PFSK-1 (cell line): ENCODE measurements around the gene PXDN.

Experiments
- FOXP2 ChIP-seq: optimal IDR thresholded peaks from 2 replicates; pipeline ENCODE3; 2011; ENCODE audit warnings: borderline replicate concordance, control low read depth, inconsistent platforms; ENCODE audit not compliant: insufficient read depth; ENCODE audit errors: extremely low read length, extremely low read depth
- POLR2AphosphoS5 ChIP-seq: IDR thresholded peaks from 2 replicates; pipeline ENCODE4 v1.6.1; 2012; ENCODE audit warnings: low read depth, mild to moderate bottlenecking, control low read depth, low read length, moderate library complexity
- SIN3A ChIP-seq: IDR thresholded peaks from 2 replicates; pipeline ENCODE4 v1.6.1; 2012; ENCODE audit warnings: mild to moderate bottlenecking, low read length, moderate library complexity, borderline replicate concordance; ENCODE audit not compliant: insufficient read depth
- TAF1 ChIP-seq: IDR thresholded peaks from 2 replicates; pipeline ENCODE4 v1.6.1; 2012; ENCODE audit warnings: low read length, control low read depth, borderline replicate concordance; ENCODE audit not compliant: insufficient read depth
- TF ChIP-seq, protein P1 (sequence below), 2 experiments: IDR thresholded peaks; 2 replicates each; pipeline versions ENCODE4 v1.6.1 to v1.8.0; 2011 to 2012; ENCODE audit warnings: low read depth in 2 of 2, low read length in 2 of 2, control low read depth in 1 of 2, inconsistent platforms in 1 of 2, mild to moderate bottlenecking in 1 of 2, moderate library complexity in 1 of 2; ENCODE audit not compliant: insufficient read depth in 1 of 2

The PXDN gene

GRCh38 chr2:1721706-1722646, 22.3 kb downstream of the PXDN start:
- peak; percentile 60; the same call in 1 of the 2 replicates for TF ChIP-seq POLR2AphosphoS5
- TF ChIP-seq, protein P1, sequence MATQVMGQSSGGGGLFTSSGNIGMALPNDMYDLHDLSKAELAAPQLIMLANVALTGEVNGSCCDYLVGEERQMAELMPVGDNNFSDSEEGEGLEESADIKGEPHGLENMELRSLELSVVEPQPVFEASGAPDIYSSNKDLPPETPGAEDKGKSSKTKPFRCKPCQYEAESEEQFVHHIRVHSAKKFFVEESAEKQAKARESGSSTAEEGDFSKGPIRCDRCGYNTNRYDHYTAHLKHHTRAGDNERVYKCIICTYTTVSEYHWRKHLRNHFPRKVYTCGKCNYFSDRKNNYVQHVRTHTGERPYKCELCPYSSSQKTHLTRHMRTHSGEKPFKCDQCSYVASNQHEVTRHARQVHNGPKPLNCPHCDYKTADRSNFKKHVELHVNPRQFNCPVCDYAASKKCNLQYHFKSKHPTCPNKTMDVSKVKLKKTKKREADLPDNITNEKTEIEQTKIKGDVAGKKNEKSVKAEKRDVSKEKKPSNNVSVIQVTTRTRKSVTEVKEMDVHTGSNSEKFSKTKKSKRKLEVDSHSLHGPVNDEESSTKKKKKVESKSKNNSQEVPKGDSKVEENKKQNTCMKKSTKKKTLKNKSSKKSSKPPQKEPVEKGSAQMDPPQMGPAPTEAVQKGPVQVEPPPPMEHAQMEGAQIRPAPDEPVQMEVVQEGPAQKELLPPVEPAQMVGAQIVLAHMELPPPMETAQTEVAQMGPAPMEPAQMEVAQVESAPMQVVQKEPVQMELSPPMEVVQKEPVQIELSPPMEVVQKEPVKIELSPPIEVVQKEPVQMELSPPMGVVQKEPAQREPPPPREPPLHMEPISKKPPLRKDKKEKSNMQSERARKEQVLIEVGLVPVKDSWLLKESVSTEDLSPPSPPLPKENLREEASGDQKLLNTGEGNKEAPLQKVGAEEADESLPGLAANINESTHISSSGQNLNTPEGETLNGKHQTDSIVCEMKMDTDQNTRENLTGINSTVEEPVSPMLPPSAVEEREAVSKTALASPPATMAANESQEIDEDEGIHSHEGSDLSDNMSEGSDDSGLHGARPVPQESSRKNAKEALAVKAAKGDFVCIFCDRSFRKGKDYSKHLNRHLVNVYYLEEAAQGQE (IDR thresholded peaks at IDR 0.05; ENCODE audit: insufficient read depth in 1 of 2, low read depth in 2 of 2, low read length in 2 of 2): no peak

DNA sequence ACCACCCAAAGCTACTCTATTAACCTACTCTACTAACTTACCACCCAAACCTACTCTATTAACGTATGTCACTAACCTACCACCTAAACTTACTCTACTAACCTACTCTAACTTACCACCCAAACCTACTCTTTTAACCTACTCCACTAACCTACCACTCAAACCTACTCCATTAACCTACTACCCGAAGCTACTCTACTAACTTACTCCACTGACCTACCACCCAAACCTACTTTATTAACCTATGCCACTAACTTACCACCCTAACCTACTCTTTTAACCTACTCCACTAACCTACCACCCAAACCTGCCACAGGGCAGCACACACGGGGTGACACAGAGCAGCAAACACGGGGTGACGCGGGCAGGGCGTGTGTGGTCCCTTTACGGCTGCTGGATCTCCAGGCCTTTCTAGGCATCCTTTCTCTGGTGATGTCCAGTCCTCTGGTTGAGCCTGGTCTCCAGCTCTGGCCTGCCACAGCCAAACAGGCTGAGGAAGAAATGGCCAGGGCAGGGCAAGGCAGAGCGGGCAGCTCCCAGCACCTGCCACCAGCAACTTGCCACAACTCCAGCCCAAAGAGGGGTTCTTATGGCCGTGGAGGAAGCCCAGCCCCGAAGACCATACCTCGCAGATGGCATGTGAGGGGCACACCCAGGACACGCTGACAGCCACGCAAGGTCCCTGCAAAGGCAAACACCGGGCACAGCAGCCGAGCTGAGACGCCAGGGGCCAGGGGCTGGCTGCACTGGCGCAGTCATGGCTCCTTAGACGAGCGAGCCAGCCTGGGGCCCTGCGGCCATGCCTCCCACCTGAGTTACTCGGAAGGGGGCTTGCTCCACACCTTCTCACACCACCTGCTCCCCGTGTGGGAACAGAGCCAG, 25.7 kb downstream of the PXDN start:
- TF ChIP-seq POLR2AphosphoS5 (peak; percentile 15; the same call in 1 of the 2 replicates), SIN3A (no peak), FOXP2 (no peak)

- no peak for TF ChIP-seq SIN3A
- no peak for TF ChIP-seq FOXP2
- TF ChIP-seq, protein P1 (IDR thresholded peaks at IDR 0.05; ENCODE audit: insufficient read depth in 1 of 2, low read depth in 2 of 2, low read length in 2 of 2): no peak
- no peak for TF ChIP-seq POLR2AphosphoS5
- TF ChIP-seq TAF1: no peak
Measured at GRCh38 chr2:1717113-1717512, 27.2 kb downstream of the PXDN start.

- TF ChIP-seq FOXP2 (no peak), TAF1 (no peak), SIN3A (no peak), POLR2AphosphoS5 (no peak; the same call in 1 of the 2 replicates)
- TF ChIP-seq, protein P1 (IDR thresholded peaks at IDR 0.05; ENCODE audit: insufficient read depth in 1 of 2, low read depth in 2 of 2, low read length in 2 of 2): no peak
Measured at GRCh38 chr2:1716441-1716840, 27.9 kb downstream of the PXDN start.

DNA sequence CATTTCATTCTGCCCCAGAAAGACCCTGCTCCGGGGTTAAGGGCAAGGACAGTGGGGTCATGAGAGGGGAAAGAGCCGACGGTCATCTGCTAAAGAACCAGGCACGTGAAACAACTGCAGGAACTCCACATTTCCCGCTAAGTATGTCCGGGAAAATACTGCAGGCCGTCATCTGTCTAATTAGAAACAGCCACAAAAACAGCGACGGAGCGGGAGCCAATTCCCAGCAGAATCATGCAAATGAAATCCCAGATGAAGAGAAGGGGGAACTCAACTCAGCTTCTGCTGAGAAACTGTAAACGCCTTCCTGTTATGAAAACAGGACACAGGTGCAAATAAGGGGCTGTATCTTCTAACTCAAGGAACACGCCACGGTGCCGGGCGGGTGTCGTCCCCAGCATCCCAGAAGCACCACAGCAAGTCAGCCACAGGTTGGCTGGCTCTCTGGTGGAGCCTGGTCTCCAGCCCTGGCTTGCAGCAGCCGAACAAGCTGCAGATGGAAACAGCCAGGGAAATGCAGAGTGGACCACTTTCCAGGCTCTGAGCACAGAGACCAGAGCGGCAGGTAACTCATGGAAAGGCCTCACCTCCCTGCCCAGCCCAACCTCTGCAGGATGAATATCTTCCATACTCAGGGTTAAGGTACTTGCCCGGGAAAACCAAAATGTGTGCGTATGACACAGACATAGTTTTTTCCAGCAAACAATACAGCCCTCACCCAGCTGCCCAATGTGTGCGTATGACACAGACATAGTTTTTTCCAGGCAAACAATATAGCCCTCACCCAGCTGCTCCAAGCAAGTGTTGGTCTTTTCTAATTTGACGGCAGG, 28.9 kb downstream of the PXDN start:
- peak; percentile 61; the same call in 1 of the 2 replicates for TF ChIP-seq POLR2AphosphoS5
- TF ChIP-seq FOXP2: no peak
- TF ChIP-seq, protein P1 (IDR thresholded peaks at IDR 0.05; ENCODE audit: insufficient read depth in 1 of 2, low read depth in 2 of 2, low read length in 2 of 2): 0 out of 4 replicates have a peak, but pooled peaks of 1 of the 2 experiments have one; percentile 53
- no peak; the same call in 1 of the 2 replicates for TF ChIP-seq SIN3A
- TF ChIP-seq TAF1: no peak
